Glomerular endothelial cell (primary cell): ENCODE data around the gene MTOR. TPM values are rescaled to one million over a fixed set of nuclear protein-coding genes. Genes with fewer than 3 reads are reported as not detected.
"Not testable (repeated sequence)": the region's sequence is repeated elsewhere in the genome, so short reads cannot be mapped to it uniquely, and the experiment has no call there.

Experiments
- DNase-seq: peaks from one replicate; pipeline ENCODE4 v3.0.0-alpha.2; 2011; ENCODE audit warnings: low read depth, low spot score; ENCODE audit errors: extremely low read depth
- total RNA-seq: library from RNA; depleted of rRNA; stranded (reverse); fragments of >200 nt; gene quantifications from 2 replicates; pipeline ENCODE4 v1.2.3, GENCODE V29; 2015

The MTOR gene
- total RNA-seq, 1 donor from 2014 or later, result 53.8 TPM

DNA sequence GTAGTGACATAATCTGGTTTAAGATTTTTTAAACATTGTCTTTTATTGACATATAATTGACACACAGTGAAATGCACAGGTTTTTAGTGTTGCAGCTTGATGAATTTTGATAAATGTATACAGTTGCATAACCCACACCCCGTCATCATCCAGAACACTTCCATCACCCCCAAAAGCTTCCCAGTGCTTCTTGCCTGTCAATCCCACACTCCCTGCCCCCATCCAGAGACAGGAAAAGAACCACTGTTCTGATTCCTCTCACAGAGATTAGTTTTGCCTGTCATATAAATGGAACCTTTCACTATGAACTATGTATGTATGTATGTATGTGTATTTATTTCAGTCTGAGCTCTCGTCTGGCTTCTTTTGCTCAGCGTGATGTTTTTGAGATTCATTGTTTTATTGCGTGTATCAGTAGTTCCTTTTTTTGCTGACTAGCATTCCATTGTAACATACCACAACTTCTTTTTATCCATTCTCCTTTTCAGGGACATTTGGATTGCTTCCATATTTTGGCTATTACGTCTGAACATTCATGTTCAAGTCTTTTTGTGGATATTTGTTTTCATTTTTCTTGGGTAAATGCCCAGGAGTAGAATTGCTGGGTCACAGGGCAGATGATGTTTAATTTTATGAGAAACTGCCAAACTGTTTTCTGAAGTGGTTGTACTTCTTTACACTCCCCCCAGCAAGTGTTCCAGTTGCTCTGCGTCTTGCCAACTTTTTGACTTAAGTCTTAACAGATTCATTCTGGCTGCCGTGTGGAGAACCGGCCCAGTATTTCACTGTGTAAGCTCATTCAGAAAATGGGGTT lies 19.4 kb upstream of the MTOR start:
- no peak for DNase-seq

DNA sequence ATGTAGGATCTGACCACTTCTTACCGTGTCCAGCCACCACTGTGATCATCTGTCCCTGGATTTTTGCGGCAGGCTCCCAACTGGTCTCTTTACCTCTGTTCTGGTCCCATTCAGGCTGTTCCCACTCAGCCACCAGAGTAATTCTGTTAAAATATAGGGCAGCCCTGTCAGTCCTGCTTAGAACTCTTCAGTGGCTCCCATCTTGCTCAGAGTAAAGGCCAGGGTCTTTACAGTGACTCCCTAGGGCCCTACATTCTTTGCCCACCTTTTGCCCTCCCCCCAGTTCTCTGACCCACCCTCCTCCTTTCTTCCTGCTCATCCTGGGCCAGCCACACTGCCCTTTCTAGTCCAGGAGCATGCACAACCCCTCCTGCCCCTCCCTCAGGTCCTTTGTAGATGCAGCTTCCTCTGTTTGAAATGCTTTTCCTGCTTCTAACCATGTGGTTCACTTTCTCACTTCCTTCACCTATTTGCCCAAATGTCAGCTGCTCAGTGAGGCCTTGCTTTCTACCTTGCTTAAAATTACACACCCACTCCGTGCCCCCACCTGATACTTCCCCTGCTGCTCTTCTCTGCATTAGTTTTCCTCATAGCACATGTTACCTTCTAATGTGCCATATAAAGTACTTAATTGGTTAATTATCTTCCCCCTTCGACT lies 18.5 kb upstream of the MTOR start:
- no peak for DNase-seq

DNA sequence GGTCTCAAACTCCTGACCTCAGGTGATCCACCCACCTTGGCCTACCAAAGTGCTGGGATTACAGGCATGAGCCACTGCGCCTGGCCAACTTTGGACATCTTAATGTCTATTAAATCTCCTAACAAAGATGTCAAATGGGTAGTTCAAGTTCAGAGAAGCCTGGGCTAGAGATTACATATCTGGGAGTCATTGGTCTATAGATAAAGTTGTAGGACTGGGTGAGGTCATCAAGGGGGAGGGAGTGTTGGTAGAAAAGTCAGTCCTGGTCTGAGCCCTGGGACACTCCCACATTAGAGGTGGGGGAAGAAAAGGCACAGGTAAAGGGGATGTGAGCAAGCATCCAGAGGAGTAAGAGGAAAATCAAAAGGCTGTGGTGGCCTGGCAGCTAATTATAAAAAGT lies 17.3 kb upstream of the MTOR start:
- no peak for DNase-seq

DNA sequence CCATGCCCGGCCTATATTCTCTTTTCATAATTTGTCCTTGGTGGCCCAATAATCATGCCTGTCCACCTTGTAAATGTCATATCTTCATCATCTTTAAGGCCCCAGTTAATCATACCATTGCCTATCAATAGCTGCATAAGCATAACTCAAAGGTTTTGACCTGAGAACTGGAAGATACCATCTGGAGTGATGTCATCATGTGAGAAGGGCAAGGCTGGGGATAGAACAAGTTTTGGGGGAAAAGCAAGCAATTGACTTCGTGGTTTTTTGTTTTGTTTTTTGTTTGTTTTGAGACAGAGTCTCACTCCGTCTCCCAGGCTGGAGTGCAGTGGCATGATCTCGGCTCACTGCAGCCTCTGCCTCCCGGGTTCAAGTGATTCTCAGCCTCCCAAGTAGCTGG lies 16.8 kb upstream of the MTOR start:
- DNase-seq, result no peak

DNA sequence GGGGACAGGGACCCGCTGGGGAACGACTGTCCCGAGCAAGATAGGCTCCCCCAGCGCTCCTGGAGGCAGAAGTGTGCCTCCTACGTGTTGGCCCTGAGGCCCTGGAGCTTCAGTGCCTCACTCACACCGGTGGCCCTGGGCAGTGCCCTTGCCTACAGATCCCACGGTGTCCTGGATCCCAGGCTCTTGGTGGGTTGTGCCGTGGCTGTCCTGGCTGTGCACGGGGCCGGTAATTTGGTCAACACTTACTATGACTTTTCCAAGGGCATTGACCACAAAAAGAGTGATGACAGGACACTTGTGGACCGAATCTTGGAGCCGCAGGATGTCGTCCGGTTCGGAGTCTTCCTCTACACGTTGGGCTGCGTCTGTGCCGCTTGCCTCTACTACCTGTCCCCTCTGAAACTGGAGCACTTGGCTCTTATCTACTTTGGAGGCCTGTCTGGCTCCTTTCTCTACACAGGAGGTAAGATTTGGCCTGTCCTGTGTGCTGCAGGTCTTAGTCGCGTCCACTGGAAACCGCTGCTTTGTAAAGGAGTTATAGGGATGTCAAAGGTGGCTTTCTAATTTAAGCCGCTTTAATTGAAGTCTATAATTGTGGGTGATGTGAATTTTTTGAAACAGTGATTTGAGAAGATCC lies 11.4 kb upstream of the MTOR start:
- DNase-seq, result no peak

DNA sequence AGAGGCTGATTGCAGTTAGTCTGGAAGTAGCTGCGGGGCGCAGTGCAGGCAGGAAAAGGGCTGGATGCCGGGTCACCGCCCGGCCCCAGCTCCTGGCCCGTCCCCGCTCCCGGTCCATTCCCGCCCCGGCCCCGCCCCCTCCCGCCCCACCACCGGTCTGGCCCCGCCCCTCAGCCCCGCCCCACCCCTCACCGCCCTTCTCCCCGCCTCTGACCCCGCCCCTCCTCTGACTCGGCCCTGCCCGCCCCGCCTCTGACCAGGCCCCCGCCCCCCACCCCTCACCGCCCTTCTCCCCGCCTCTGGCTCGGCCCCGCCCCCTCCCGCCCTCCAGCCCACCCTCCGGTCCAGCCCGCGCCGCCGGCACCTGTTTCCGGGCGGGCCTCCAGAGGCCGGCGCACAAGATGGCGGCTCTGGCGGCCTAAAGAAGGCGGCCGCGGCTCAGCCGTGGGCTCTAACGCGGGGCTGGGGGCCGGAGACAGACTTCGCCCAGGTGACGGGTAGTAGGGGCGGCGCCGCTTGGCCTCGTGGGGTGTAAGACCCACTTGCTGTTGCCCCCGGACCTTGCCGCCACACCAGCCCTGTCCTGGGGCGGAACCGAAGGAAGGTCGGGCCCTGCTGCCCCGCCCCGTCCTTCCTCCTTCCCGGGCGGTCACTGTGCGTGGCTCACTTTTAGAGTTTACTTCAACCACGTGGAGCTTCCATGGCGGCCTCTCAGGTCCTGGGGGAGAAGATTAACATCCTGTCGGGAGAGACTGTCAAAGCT lies 10.7 kb upstream of the MTOR start, which contains the start of gene UBIAD1:
Gene UBIAD1 (plus strand): TSS at position 367 of the 763 bp plus-strand sequence. CDS start 334 bp downstream, at position 701.
- DNase-seq, result no peak

DNA sequence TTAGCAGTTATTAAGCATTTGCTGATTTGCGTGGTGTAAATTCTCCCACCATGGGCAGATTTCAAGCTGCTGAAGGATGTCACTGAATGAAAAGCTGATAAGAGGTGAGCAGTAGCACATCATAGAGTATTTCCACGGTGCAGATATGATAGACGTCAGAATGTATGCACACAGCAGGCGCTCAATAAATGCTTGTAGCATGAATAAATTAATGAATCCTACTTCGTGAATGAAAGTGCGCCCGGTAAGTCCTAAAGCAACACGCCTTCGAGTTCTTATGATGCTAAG lies 10.1 kb upstream of the MTOR start:
- DNase-seq, result no peak

GRCh38 chr1:11267350-11268337 lies 5.3 kb upstream of the MTOR start:
- not testable (repeated sequence) for DNase-seq

GRCh38 chr1:11266268-11267074 lies 4.1 kb upstream of the MTOR start:
- DNase-seq, result no peak

- DNase-seq, result no peak
Measured at GRCh38 chr1:11256299-11256698, 6.1 kb downstream of the MTOR start.

- DNase-seq, result no peak
Measured at GRCh38 chr1:11253226-11253625, 9.1 kb downstream of the MTOR start.

DNA sequence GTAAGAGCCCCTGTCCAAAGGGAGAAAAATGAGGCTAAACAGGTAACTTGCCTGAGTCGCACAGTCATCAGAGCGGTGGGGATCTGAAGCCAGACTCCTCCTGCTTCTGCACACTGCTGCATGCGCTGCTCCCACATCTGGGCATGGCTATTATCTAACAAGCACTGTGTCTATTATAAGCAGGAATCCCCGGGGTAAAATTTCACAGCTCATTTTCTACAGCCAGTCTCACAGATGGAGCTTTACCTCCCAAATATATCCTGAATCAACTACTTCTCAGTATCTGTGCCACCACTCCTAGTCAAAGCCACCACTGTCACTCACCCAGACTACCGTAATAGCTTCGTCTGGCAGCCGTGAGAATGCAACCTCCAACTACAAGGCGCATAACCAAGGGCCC lies 9.8 kb downstream of the MTOR start:
- DNase-seq, result no peak

- no peak for DNase-seq
Measured at GRCh38 chr1:11248169-11248568, 14.2 kb downstream of the MTOR start.

GRCh38 chr1:11245904-11246719 lies 16.2 kb downstream of the MTOR start:
- DNase-seq, result no peak

DNA sequence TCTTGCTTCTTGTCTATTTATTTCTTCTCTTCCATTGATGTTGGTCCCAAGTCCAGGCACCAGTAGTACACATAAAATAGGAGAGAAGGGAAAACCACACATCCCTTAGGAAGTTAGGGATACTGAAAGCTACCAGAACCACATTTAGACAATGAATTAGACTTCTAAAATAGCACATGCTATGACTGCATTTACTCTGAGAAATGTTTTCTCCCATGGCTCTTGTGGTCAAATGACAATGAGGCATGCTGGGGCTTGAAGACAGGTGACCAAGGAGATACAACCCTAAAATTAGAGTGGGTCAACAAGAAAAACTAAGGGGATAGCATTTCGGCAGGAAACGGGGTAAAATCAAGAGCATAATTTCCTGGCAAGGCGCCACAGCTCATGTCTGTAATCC lies 17.1 kb downstream of the MTOR start:
- DNase-seq, result no peak

DNA sequence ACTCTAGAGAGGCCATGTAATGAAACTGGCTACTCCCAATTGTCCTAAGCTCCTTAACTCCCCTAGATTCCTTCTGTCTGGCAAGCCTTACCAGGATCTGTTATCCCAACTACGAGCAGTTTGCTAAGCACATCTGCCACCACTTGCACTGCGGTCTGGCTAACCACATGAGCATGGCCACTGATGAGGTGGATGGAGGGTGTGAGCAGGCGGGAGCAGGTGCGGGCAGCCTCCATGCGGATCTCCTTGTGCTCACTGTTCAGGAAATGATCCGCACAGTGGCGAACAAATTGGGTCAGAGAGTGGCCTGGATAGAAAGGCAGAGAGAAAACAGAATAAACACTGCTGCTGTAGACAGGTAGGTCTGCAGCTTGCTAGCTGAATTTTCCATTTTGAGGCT lies 24.0 kb downstream of the MTOR start:
- no peak for DNase-seq

GRCh38 chr1:11237356-11237755 lies 25.0 kb downstream of the MTOR start:
- no peak for DNase-seq

DNA sequence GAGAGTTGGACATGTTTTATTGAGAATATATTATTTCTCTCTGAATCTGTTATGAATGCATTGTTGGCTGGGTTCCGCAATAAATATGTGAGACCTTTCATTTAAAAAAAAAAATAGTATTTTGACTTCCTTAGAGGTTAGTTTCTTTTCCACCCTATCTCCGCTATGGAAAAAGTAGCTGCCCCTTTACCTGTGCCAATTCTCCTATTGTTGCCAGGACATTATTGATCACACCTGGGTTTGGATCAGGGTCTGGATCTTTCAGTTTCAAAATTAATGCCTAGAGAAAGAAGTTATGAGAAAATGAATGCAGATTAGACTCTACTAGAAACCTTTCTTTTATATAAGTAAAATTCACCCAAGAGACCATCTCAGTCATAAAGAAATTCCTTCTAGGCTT lies 29.1 kb downstream of the MTOR start:
- DNase-seq, result no peak
